Right lung (tissue), 5 donors: ENCODE measurements around the gene ABCB9. TPM values are rescaled to one million over a fixed set of nuclear protein-coding genes. Genes with fewer than 3 reads are reported as not detected.

Experiments
- DNase-seq, 2 donors: peaks; one replicate each; pipeline ENCODE4 v3.0.0-alpha.2; 2013
- polyA plus RNA-seq, 5 donors: library from polyadenylated mRNA; unstranded; fragments of 120-200 nt; gene quantifications; one replicate each; pipeline versions ENCODE4 v1.2.1 to v1.2.3, GENCODE V29; 2013; ENCODE audit warnings: inconsistent platforms in 1 of 5, low replicate concordance in 1 of 5; ENCODE audit not compliant: insufficient read length in 5 of 5, insufficient read depth in 1 of 5

ABCB9 gene
- polyA plus RNA-seq, 5 donors: 6.9 to 11.5 (median 9.0) TPM

GRCh38 chr12:122995503-122996187 lies 29.4 kb upstream of the ABCB9 start:
- no peak for DNase-seq

- no peak for DNase-seq
Measured at GRCh38 chr12:122994781-122995502, 28.7 kb upstream of the ABCB9 start.

GRCh38 chr12:122994140-122994675 lies 27.9 kb upstream of the ABCB9 start:
- no peak for DNase-seq

- DNase-seq: no peak
Measured at GRCh38 chr12:122992386-122992785, 26.1 kb upstream of the ABCB9 start.

GRCh38 chr12:122991623-122992275 lies 25.5 kb upstream of the ABCB9 start:
- no peak for DNase-seq

GRCh38 chr12:122990961-122991622 lies 24.8 kb upstream of the ABCB9 start:
- DNase-seq: no peak

GRCh38 chr12:122990561-122990960 lies 24.3 kb upstream of the ABCB9 start:
- DNase-seq: no peak

- DNase-seq: no peak
Measured at GRCh38 chr12:122989874-122990419, 23.7 kb upstream of the ABCB9 start.

GRCh38 chr12:122989225-122989839 lies 23.1 kb upstream of the ABCB9 start:
- no peak for DNase-seq

- DNase-seq: no peak
Measured at GRCh38 chr12:122988612-122989212, 22.4 kb upstream of the ABCB9 start.

GRCh38 chr12:122988036-122988435 lies 21.8 kb upstream of the ABCB9 start:
- DNase-seq: no peak

GRCh38 chr12:122987086-122987951 lies 21.1 kb upstream of the ABCB9 start:
- DNase-seq: no peak

- DNase-seq: no peak
Measured at GRCh38 chr12:122986258-122986871, 20.1 kb upstream of the ABCB9 start.

GRCh38 chr12:122985338-122986257 lies 19.3 kb upstream of the ABCB9 start:
- no peak for DNase-seq

- no peak for DNase-seq
Measured at GRCh38 chr12:122984612-122985337, 18.5 kb upstream of the ABCB9 start.

- no peak for DNase-seq
Measured at GRCh38 chr12:122983789-122984515, 17.7 kb upstream of the ABCB9 start.
